HG03060 (cell line): ENCODE data around the gene GPR162.
A peak's percentile ranks its signal among the peaks of the same experiment; 100 is the strongest.

Experiments
- ATAC-seq: cut with Tn5 transposase; IDR thresholded peaks from one replicate; pipeline ENCODE4 v1.9.1; 2021; ENCODE audit warnings: low read depth, moderate number of reproducible peaks; ENCODE audit not compliant: unreplicated experiment

The GPR162 gene, protein sequence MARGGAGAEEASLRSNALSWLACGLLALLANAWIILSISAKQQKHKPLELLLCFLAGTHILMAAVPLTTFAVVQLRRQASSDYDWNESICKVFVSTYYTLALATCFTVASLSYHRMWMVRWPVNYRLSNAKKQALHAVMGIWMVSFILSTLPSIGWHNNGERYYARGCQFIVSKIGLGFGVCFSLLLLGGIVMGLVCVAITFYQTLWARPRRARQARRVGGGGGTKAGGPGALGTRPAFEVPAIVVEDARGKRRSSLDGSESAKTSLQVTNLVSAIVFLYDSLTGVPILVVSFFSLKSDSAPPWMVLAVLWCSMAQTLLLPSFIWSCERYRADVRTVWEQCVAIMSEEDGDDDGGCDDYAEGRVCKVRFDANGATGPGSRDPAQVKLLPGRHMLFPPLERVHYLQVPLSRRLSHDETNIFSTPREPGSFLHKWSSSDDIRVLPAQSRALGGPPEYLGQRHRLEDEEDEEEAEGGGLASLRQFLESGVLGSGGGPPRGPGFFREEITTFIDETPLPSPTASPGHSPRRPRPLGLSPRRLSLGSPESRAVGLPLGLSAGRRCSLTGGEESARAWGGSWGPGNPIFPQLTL

DNA sequence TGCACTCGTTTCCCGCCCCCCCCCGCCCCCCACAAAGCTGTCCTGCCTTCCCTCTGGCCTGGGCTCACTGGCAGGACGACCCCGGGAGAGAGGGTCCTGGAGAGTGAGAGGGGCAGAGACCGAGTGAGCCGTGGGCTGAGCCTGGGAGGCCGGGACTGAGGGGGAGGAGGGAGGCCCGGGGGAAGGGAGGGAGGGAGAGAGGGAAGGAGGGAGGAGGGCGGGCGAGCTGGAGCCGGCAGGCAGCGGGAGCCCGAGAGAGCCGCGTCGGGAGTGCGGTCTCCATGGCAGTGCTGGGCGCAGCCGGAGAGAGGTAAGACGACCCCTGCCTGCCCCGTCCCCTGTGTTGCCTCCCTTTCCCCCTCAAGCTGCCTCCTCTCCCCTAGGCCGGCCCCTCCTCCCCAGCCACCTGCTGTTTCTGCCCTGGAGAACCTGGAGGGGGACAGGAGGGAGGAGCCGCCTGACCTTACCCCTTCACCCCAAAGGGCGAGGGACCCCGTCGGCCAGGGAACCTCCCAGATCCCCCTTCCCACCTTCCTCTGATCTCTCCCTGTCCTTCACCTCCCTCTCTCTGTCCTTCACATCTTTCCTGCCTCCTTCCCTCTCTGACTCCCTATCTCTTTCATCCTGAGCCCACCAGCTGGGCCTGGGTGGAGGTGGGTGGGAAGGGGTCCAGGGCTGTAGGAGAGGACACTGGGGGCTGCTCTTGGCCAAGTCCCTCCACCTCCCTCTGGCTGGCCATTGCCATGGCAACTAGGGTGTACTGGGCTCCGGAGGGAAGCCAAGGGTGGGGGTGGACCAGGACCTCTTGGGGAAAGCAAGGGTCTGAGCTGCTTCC lies at the start of gene GPR162:
TSS of gene GPR162 (plus strand) at position 231 of the 835 bp plus-strand sequence. CDS start 2,078 bp downstream, outside the sequence.
- ATAC-seq: no peak

DNA sequence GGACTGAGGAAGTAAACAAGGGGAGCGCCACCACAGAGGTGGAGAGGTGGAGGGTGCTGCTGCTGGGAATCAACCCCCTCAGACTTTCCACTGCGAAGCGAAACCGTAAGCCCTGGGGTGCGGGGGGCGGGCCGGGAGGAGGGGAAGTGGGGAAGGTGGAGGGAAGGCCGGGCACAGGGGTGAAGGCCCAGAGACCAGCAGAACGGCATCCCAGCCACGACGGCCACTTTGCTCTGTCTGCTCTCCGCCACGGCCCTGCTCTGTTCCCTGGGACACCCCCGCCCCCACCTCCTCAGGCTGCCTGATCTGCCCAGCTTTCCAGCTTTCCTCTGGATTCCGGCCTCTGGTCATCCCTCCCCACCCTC lies 49.3 kb upstream of the GPR162 start, which contains the start of gene LAG3:
TSS of gene LAG3 (plus strand) at position 190 of the 365 bp plus-strand sequence. CDS start 333 bp downstream, outside the sequence.
- no peak for ATAC-seq

DNA sequence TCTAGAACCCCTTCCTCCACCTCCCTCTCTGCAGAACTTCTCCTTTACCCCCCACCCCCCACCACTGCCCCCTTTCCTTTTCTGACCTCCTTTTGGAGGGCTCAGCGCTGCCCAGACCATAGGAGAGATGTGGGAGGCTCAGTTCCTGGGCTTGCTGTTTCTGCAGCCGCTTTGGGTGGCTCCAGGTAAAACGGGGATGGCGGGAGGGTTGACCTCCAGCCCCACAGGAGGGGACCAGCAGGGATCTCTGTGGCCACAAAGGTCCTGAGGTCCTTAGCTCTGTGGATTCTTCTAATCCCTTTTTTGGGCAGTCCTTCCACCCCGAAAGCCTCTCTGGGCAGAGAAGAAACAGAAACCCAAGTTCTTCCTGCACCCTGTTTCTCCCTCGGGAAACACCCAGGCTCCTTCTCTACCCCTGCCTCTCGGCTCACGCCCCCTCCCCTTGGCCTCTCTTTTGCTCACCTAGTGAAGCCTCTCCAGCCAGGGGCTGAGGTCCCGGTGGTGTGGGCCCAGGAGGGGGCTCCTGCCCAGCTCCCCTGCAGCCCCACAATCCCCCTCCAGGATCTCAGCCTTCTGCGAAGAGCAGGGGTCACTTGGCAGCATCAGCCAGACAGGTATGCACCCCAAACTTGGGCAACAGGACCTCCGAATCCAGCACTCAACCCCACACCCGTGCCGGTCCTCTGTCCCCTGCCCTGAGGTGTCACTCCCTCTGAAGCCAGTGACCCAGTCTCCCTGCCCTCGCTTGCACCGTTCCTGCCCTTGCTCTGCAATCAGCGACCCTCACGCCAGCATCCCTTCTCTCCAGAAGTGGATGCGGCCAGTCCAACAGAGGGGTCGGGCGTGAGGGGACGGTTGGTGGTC lies 48.7 kb upstream of the GPR162 start:
- no peak for ATAC-seq

DNA sequence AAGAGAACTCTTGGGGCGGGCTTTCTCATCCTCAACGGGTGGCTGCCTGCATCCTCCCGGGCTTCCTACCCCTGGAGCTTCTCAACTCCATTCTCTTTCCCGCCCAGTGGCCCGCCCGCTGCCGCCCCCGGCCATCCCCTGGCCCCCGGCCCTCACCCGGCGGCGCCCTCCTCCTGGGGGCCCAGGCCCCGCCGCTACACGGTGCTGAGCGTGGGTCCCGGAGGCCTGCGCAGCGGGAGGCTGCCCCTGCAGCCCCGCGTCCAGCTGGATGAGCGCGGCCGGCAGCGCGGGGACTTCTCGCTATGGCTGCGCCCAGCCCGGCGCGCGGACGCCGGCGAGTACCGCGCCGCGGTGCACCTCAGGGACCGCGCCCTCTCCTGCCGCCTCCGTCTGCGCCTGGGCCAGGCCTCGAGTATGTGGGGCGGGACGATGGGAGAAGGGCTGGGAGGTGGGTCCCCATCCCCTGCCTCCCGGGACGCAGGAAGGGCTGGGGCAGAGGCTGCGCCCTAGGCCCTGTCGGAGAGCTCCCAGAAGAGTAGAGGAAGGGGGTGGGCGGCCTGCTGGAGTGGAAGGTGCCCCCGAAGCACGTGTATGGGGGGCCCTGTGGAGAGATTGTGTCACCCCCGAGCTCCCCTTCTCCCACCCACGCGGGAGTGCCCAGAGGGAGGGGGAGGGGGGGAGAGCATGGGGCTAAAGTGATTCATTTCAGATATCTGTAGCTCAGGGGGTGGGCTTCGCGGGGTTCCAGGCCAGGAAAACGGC lies 47.9 kb upstream of the GPR162 start:
- no peak for ATAC-seq

DNA sequence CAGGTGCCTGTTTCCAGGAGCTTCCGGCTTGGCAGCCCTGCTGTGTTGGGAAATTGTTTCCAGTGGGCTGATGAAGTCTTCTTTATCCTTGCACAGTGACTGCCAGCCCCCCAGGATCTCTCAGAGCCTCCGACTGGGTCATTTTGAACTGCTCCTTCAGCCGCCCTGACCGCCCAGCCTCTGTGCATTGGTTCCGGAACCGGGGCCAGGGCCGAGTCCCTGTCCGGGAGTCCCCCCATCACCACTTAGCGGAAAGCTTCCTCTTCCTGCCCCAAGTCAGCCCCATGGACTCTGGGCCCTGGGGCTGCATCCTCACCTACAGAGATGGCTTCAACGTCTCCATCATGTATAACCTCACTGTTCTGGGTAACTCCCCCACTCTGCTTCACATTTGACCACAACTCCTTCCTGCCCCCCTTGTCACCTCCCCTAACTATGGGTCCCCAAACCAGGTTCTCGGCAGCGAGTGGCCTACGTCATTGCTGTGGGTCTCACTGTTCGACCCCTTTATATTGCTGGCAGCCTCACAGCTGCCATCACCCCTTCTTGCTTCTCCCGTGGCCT lies 47.0 kb upstream of the GPR162 start:
- no peak for ATAC-seq

DNA sequence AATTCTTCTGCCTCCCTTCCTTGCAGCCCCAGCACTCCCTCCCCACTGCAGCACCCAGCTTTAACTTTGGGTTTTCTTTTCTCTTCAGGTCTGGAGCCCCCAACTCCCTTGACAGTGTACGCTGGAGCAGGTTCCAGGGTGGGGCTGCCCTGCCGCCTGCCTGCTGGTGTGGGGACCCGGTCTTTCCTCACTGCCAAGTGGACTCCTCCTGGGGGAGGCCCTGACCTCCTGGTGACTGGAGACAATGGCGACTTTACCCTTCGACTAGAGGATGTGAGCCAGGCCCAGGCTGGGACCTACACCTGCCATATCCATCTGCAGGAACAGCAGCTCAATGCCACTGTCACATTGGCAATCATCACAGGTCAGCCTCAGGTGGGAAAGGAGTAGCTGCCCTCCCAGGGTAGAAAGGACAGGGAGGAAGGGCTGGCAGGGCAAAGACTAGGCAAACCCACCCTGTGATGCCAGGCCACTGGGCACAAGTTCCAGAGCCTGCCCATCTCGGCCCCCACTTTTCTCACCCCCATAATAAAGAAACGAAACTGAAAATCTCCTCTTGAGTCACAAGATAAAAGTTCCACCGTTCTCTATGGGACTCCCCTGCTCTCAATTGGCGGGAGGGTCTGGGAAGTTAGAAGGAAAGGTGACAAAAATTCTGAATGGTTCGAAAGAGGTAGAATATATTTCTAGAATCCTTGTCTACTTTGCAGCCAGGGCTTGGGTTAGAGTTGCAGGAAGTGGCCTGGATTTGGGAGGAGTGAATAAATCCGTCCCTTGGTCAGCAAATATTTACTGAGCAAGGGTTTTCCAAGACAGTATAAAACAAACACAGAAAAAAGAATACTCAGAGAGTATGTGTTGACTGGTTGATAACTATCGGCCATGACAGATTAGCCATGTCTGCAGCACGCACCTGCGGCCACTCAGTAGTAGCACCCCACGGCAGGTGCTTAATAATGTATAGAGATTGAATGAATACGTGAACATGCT lies 46.1 kb upstream of the GPR162 start:
- ATAC-seq: no peak

DNA sequence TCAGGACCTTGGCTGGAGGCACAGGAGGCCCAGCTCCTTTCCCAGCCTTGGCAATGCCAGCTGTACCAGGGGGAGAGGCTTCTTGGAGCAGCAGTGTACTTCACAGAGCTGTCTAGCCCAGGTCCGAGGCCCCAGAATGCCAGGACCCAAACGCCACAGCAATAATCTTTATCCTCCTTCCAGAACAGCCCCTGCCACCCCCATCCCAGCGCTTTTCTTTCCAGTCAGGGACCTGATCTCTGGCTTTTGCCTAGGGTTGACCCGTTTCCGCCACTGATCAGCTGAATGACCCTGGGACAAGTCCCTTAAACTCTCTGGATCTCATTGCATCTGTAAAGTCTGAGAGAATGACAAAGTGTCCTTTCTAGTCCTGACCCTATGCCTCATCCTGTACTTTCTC lies 44.2 kb upstream of the GPR162 start:
- ATAC-seq: no peak

DNA sequence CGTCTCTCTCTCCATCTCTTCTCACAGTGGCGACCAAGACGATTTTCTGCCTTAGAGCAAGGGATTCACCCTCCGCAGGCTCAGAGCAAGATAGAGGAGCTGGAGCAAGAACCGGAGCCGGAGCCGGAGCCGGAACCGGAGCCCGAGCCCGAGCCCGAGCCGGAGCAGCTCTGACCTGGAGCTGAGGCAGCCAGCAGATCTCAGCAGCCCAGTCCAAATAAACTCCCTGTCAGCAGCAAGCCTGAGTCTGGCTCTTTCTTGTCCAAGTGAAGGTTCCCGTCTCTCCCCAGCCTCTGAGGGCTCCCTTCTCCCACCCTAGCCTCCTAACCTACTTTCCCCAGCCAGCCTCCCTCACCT lies 43.4 kb upstream of the GPR162 start:
- no peak for ATAC-seq

DNA sequence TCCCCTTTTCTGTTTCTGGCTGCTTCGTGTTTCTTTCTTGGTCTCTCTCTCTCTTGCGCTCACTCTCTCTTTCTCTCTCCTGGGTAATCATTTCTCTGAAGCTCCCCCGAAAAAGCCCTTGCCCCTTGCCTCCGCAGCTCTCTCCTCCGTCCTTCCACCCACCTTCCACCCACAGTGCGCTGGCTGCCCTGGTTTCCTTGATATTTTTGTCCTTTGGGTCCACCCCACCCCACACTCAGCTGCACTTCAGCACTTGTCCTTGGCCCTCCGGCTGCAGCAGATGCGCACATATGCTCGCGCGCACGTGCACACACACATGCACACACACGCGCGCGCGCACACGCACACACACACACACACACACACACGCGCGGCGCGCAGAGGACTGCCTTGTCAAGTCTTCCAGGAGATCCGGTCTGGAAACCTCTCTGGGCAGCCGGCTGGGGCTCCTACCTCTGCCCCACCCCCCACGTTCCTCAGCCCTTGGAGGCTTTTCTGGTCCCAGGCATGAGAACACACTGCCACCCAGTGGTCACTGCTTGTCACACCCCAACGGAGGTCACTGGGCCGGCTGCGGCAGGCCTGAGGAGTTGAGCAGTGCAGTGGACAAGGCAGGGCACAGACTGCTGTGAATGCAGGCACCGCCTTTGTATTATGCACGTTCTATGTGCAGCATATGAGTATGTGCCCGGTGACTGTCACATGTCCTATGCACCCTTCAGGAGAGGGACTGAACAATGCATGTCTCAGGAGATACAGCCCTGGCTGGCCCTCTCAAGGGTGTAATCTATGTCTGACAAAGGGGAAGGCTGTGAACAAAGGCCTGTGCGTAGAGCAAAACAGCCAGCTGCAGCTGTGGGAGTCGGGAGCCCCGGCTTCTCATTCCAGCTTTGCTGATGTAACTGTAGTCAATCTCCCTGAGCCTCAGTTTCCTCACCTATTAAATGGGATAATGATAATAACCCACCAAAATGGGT lies 42.8 kb upstream of the GPR162 start:
- peak; percentile 58 for ATAC-seq

DNA sequence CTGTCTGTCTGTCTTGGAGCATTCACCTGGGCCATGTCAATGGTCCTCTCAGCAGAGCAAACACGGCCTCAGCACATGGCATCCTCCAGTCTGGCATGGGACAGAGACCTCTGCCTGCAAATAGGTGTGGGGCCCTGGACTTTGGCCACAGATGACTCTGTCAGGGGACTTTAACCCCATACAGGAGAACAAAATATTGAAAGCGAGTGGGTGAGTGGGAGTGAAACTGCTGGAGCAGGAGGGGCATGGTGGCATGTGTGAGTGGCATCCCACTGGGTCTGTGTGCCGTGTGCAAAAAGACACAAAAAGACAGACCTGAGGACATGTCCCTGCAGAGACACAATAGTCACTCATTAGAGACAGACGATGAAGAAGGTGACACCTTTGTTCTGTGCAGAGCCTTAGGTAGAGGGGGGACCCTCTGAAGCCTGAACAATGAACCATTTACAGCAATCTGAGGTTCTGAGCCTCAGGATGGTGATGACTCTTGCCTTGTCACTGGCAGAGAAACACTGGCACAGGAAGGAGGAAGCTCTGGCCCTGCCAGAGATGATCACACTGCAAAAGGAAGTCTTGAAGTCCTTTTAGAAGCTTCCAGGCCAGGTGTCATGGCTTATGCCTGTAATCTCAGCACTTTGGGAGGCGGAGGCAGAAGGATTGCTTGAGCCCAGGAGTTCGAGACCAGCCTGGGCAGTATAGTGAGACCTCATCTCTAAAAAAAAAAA lies 41.8 kb upstream of the GPR162 start:
- ATAC-seq: no peak

DNA sequence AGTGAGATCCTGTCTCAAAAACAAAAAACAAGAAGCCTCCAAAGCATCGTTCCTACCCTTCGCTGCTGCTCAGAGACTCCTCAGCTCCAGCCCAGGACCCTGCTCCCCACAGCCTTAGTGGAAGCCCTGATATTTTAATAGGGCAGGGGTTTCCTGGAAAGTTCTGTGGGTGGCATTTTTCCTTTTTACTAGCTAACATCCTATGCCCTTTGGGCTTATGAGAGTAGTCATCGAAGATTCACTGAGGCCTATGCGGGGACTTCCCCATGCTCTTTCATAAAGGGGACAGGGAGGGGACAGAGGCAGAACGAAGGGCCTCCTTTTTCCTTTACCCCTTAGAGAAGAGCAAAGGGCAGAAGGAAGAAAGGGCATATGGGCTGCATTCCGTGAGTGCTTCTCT lies 41.0 kb upstream of the GPR162 start:
- ATAC-seq: no peak

DNA sequence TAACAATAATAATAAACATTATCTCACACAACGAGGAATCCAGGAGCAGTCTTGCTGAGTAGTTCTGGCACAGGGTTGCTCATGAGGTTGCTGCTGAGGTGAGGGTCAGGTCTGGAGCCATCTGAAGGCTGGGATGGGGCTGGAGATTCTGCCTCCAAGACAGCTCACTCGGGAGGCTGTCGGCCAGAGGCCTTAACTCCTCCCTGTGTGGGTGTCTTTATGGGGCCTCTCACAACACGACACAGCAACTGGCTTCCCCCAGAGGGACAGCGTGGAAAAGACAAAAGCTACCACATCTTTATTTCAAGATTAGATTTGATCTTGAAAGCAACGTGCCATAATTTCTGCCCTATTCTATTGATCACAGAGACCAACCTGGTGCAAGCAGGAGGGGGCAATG lies 39.5 kb upstream of the GPR162 start:
- ATAC-seq: no peak

DNA sequence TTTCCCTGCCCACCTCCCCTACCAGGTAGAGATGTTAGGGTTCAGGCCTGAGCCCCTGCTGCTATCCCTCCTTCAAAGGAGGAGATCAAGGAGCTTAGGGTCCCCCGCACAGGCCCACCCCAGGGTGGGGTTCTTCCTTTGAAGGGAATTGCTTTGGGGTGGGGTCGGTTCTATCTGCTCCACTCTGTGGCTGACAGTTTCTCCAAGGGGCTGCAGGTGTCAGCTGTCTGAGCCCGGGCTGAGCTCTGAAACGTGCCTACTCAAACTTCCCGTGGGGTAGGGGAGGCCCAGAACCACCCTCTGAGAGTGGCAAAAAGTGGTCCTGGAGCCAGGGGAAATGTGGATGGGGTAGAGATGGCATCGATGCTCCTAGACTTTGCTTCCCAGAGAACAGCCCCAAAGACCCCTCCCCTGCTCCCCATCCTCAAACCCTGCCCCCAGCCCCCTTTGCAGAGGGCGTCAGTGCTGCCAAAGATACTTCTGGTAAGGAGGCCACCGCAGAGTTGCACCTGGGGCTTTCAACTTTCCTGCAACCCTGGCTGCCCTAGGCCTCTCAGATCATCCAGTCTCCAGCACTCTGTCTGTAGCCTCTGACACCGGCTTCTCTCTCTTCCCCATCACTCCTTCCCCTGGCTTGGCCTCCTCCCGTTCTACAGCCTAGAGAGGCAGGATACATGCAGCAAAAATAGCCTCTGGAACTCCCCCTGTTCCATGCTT lies 38.6 kb upstream of the GPR162 start:
- no peak for ATAC-seq

DNA sequence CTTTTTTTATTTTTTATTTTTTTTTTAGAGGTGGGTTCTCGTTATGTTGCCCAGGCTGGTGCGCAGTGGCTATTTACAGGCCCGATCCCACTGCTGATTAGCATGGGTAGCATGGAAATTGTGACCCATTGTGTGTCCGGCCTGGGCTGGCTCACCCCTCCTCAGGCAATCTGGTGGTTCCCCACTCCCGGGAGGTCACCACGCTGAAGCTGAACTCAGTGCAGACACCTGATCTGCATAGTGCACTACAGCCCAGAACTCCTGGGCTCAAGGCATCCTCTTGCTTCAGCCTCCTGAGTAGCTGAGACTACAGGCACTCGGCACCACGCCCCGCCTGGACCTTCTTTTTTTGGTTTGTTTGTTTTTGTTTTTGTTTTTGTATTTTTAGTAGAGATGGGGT lies 37.8 kb upstream of the GPR162 start:
- no peak for ATAC-seq

DNA sequence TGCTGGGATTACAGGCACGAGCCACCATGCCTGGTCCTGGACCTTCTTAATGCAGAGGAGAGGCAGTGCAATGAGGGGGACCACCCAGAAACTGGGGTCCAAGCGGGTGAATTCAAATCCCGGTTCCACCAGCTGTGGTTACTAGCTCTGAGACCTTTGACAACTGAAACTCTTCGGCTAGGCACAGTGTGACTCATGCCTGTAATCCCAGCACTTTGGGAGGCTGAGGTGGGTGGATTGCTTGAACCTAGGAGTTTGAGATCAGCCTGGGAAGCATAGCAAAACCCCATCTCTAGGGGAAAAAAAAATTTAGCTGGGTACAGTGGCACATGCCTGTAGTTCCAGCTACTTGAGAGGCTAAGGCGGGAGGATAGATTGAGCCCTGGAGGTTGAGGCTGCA lies 37.3 kb upstream of the GPR162 start:
- ATAC-seq: no peak

DNA sequence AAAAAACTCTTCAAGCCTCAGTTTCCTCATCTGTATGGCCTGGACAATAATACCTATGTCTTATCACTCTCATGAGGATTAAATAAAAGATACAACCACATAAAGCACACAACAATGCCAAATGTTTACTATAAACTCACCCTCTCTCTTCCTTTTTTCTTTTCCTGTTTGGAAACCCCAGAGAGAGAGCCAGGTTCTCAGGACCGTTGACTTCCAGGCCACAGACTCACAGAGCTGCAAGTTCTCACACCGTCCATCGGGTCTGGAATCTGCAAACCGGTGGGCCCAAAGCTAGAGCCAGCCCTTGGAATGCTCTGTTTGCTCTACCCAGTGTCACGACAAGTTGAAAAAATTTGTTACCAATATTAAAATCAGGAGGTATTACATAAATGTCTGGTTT lies 36.9 kb upstream of the GPR162 start:
- no peak for ATAC-seq
